Kidney (tissue), 14 donors: ENCODE measurements around the gene RPS6KA2. TPM values are rescaled to one million over a fixed set of nuclear protein-coding genes. Genes with fewer than 3 reads are reported as not detected.

Experiments
- DNase-seq, 5 donors: peaks; one replicate each; pipeline ENCODE4 v3.0.0-alpha.2; 2013 to 2020
- FAIRE-seq: peaks from 2 replicates; lab custom pipeline; 2012; peaks lifted over from hg19 to GRCh38; lab: Jason Lieb, UNC
- H3K27ac ChIP-seq, 2 donors: one replicate each; pipeline ENCODE4 v1.7.0; 2013; ENCODE audit warnings: low read depth in 2 of 2, low read length in 2 of 2, inconsistent platforms in 1 of 2
- H3K27me3 ChIP-seq: one replicate; pipeline ENCODE4 v1.7.1; 2013; ENCODE audit warnings: low read length, inconsistent platforms; ENCODE audit not compliant: control insufficient read depth, insufficient read depth
- H3K36me3 ChIP-seq, 3 donors: one replicate each; pipeline versions ENCODE4 v1.7.0 to v1.7.1; 2013; ENCODE audit warnings: low read length in 3 of 3, control low read depth in 1 of 3, inconsistent platforms in 1 of 3; ENCODE audit not compliant: insufficient read depth in 3 of 3, control insufficient read depth in 2 of 3
- H3K4me1 ChIP-seq, 3 donors: one replicate each; pipeline versions ENCODE4 v1.7.0 to v1.7.1; 2013; ENCODE audit warnings: low read length in 3 of 3, inconsistent platforms in 1 of 3, low read depth in 1 of 3; ENCODE audit not compliant: control insufficient read depth in 2 of 3, insufficient read depth in 2 of 3
- H3K4me3 ChIP-seq, 3 donors: one replicate each; pipeline versions ENCODE4 v1.7.0 to v1.8.1; 2013; ENCODE audit warnings: low read length in 3 of 3, control low read depth in 1 of 3, inconsistent platforms in 1 of 3
- H3K9ac ChIP-seq, 3 donors: one replicate each; pipeline versions ENCODE4 v1.7.0 to v1.7.1; 2013; ENCODE audit warnings: low read length in 3 of 3, control low read depth in 1 of 3, inconsistent platforms in 1 of 3
- H3K9me3 ChIP-seq, 3 donors: one replicate each; pipeline versions ENCODE4 v1.7.0 to v1.7.1; 2013; ENCODE audit warnings: low read length in 3 of 3, control low read depth in 1 of 3, inconsistent platforms in 1 of 3; ENCODE audit not compliant: control insufficient read depth in 2 of 3, insufficient read depth in 1 of 3
- intact Hi-C: fragments of 100-400 bp; cut with DNase I; formaldehyde crosslinking; loops from one replicate; pipeline ENCODE4 v1.11.1; 2022
- polyA plus RNA-seq: library from polyadenylated mRNA; stranded (reverse); fragments of 350-450 nt; fragmentation: Illumina TruSeq; extraction: RNeasy Lipid Tissue Mini Kit (QIAGEN cat#74804); gene quantifications from one replicate; pipeline ENCODE4 v1.2.3, GENCODE V29; 2014; ENCODE audit warnings: low read depth, low replicate concordance; ENCODE audit not compliant: insufficient read depth
- total RNA-seq: library from RNA; stranded (reverse); fragmentation: NEBNext Ultra II Directional; extraction: Animal tissue kit (Norgen Biotek cat#: 25700); gene quantifications from one replicate; pipeline ENCODE4 v1.2.1, GENCODE V29; 2021
- TF ChIP-seq, protein P1 (sequence below): IDR thresholded peaks from 3 replicates; pipeline ENCODE4 v1.5.1; 2012; ENCODE audit warnings: mild to moderate bottlenecking, moderate library complexity, borderline replicate concordance; ENCODE audit not compliant: insufficient read depth; ENCODE audit errors: extremely low read depth
- donor health status: control.
- donor health status: control.
- donor health status: control.
- donor health status: control.
- donor health status: control.
- donor health status: DM: yes; HTN: yes; CAD: no.
- donor health status: Normal renal cell carcinoma (clear cell type).

RPS6KA2 gene
- total and polyA plus RNA-seq, 2 donors from 2014 or later = 12.3 to 61.2 TPM

DNA sequence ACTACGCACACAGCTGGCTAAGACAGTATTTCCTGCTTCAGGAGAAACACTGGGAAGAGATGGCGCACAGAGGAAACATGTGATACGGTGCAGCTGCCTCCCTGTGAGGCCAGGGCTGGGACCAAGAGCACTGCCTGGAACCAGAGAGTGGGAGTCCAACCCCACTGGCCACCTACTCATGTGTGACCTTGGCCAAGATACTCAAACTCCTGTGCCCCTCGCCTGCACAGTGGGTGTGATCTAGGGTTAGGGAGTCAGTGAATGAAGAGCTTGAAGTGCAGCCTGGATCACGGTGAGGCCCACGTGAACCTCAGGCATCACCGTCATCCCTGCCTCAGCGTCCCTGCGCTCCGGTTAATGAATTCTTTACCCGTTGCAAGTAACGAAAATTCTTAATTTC is 202.6 kb downstream of the RPS6KA2 start:
- peaks cover 0 to 9% (median 6%) of the 10 kb centered on the region in 3 donors for H3K36me3 ChIP-seq
- DNase-seq = peak in 2 of 5 donors; percentile 21 to 32

DNA sequence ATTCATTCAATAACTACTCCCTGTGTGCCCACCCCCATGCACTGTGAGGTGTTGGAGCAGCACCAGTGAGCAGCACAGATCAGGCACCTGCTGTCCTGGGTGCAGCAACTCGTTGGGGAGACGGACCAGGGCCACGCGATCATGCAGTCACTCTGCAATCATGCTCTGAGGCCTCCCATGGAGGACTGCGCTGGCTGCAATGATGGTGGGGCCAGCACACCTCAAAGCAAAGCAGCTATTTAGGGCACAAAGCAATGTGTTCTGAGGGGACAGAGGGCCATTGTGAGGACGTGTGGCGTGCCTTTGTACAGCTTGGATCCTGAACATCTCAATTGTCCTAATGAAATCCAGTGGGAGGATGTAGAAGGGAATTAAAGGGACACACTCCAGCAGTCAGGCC is 203.3 kb downstream of the RPS6KA2 start:
- Histone ChIP-seq H3K9me3 (no peaks in the 10 kb centered on the region), H3K27me3 (no peaks in the 10 kb centered on the region), H3K4me3 (no peak overlapping the region), H3K36me3 (peaks cover 2 to 9% (median 8%) of the 10 kb centered on the region in 3 donors), H3K4me1 (no peaks in the 10 kb centered on the region), H3K9ac (no peak overlapping the region), H3K27ac (no peak overlapping the region)
- intact Hi-C loops = no loop called here
- FAIRE-seq = no peak
- peak in 1 of 5 donors; percentile 32 for DNase-seq
- TF ChIP-seq, protein P1, sequence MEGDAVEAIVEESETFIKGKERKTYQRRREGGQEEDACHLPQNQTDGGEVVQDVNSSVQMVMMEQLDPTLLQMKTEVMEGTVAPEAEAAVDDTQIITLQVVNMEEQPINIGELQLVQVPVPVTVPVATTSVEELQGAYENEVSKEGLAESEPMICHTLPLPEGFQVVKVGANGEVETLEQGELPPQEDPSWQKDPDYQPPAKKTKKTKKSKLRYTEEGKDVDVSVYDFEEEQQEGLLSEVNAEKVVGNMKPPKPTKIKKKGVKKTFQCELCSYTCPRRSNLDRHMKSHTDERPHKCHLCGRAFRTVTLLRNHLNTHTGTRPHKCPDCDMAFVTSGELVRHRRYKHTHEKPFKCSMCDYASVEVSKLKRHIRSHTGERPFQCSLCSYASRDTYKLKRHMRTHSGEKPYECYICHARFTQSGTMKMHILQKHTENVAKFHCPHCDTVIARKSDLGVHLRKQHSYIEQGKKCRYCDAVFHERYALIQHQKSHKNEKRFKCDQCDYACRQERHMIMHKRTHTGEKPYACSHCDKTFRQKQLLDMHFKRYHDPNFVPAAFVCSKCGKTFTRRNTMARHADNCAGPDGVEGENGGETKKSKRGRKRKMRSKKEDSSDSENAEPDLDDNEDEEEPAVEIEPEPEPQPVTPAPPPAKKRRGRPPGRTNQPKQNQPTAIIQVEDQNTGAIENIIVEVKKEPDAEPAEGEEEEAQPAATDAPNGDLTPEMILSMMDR = no peak

More for the DNA sequence above, 202.6 kb downstream of the RPS6KA2 start:
- intact Hi-C loops = no loop called here
- no peak overlapping the region for H3K27ac ChIP-seq
- H3K9ac ChIP-seq = no peak overlapping the region
- H3K4me3 ChIP-seq = no peak overlapping the region
- no peaks in the 10 kb centered on the region for H3K4me1 ChIP-seq
- no peaks in the 10 kb centered on the region for H3K27me3 ChIP-seq
- no peak for FAIRE-seq
- TF ChIP-seq, protein P1 = no peak
- H3K9me3 ChIP-seq = no peaks in the 10 kb centered on the region

DNA sequence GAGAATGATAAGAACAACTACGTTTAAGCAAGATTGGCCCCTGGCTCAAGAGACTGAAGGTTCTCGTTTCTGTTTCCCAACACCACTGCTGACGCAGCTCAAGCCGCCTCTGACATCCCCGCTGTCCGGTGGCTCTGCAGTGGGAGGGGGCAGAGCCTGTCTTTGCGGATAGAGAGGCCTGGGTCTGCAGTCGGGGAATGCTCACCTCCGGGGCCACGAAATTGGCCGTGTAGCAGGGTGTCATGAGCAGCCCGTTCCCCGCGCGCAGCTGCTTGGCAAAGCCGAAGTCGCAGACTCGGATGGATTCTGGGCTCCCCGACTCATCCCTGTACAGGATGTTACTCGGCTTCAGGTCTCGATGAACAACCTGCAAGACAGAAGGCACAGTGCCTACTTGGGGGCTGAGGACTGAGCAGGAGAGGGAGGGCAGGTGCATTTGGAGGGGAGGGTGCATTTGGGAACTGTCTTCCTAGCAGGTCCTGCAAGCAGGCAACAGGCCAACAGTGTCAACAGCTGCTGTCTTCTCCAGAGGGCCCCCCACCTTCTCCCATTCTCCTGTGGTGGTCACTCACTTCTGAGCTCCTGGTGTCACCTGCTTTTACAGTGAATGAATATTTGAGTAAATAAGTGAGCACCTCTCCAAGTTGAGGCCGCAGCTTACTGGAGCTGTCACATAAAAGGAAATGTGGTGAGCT is 203.9 kb downstream of the RPS6KA2 start:
- FAIRE-seq (no peak), DNase-seq (peak in 1 of 5 donors; percentile 50)
- Histone ChIP-seq H3K4me1 (no peaks in the 10 kb centered on the region), H3K36me3 (peaks cover 3 to 10% (median 9%) of the 10 kb centered on the region in 3 donors), H3K27me3 (no peaks in the 10 kb centered on the region), H3K27ac (no peak overlapping the region), H3K4me3 (no peak overlapping the region), H3K9me3 (no peaks in the 10 kb centered on the region), H3K9ac (no peak overlapping the region)
- TF ChIP-seq, protein P1 = no peak
- intact Hi-C loops = no loop called here
